Type B pancreatic cell (in vitro differentiated cells): ENCODE measurements around the gene FEM1C. TPM values are rescaled to one million over a fixed set of nuclear protein-coding genes. Genes with fewer than 3 reads are reported as not detected.

ENCODE experiments used
- DNase-seq: peaks from one replicate; pipeline ENCODE4 v3.0.0; 2021; ENCODE audit warnings: mixed read lengths; ENCODE audit not compliant: unreplicated experiment; ENCODE audit errors: extremely low spot score
- H3K27ac Mint-ChIP-seq: 2 replicates; pipeline ENCODE4 v1.8.0; 2021; ENCODE audit warnings: mild to moderate bottlenecking, mixed read lengths
- H3K27me3 Mint-ChIP-seq: 2 replicates; pipeline ENCODE4 v1.8.0; 2021; ENCODE audit warnings: mixed read lengths
- H3K36me3 Mint-ChIP-seq: 2 replicates; pipeline ENCODE4 v1.8.0; 2021; ENCODE audit warnings: mixed read lengths
- H3K4me1 Mint-ChIP-seq: one replicate; pipeline ENCODE4 v1.8.0; 2021; ENCODE audit warnings: mixed read lengths; ENCODE audit not compliant: unreplicated experiment
- H3K4me3 Mint-ChIP-seq: 2 replicates; pipeline ENCODE4 v1.8.0; 2021; ENCODE audit warnings: mild to moderate bottlenecking, mixed read lengths
- H3K9me3 Mint-ChIP-seq: 2 replicates; pipeline ENCODE4 v1.8.0; 2021; ENCODE audit warnings: mixed read lengths
- total RNA-seq: library from RNA; stranded (reverse); gene quantifications from 2 replicates; pipeline ENCODE4 v1.2.1, GENCODE V29; 2021; ENCODE audit warnings: low replicate concordance
- TF ChIP-seq, protein P1 (sequence below): fragments of 200-600 bp; sonication (generic); conservative IDR thresholded peaks from 2 replicates; pipeline ENCODE4 v1.5.0; 2021; ENCODE audit warnings: antibody characterized with exemption, mild to moderate bottlenecking

FEM1C gene
- total RNA-seq, 1 donor from 2014 or later, result 15.8 TPM

GRCh38 chr5:115584501-115584900, 39.9 kb upstream of the FEM1C start:
- H3K27me3 Mint-ChIP-seq, result no peaks in the 10 kb centered on the region

DNA sequence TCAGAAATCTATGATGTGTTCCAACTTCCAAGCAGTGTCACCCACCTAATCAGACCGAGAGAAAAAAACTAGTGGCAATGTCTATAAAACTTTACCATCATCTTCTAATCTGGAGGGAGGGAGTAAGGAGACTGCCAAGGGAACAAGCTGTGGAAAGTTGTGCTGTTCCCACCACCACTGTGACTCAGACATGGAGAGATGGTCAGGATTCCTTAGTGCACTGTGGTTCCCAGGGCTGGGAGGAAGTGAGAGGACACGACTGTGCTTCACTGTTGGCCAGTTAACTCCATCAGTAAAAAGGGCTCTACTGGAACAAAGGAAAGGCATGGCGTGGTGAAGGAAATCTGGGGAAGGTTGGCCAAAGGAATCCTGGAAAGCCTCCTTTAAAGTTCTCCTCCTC, 38.9 kb upstream of the FEM1C start:
- Mint-ChIP-seq H3K4me1 (no peaks in the 10 kb centered on the region), H3K4me3 (no peak overlapping the region), H3K27me3 (no peaks in the 10 kb centered on the region), H3K36me3 (no peaks in the 10 kb centered on the region), H3K27ac (no peak overlapping the region), H3K9me3 (no peaks in the 10 kb centered on the region)
- no peak for DNase-seq
- TF ChIP-seq, protein P1, sequence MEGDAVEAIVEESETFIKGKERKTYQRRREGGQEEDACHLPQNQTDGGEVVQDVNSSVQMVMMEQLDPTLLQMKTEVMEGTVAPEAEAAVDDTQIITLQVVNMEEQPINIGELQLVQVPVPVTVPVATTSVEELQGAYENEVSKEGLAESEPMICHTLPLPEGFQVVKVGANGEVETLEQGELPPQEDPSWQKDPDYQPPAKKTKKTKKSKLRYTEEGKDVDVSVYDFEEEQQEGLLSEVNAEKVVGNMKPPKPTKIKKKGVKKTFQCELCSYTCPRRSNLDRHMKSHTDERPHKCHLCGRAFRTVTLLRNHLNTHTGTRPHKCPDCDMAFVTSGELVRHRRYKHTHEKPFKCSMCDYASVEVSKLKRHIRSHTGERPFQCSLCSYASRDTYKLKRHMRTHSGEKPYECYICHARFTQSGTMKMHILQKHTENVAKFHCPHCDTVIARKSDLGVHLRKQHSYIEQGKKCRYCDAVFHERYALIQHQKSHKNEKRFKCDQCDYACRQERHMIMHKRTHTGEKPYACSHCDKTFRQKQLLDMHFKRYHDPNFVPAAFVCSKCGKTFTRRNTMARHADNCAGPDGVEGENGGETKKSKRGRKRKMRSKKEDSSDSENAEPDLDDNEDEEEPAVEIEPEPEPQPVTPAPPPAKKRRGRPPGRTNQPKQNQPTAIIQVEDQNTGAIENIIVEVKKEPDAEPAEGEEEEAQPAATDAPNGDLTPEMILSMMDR, result no peak

More at GRCh38 chr5:115584501-115584900, 39.9 kb upstream of the FEM1C start:
- no peak for DNase-seq
- TF ChIP-seq, protein P1, result no peak
- H3K27ac Mint-ChIP-seq, result no peak overlapping the region
- H3K9me3 Mint-ChIP-seq, result no peaks in the 10 kb centered on the region
- H3K4me3 Mint-ChIP-seq, result no peak overlapping the region
- H3K4me1 Mint-ChIP-seq, result no peaks in the 10 kb centered on the region
- H3K36me3 Mint-ChIP-seq, result no peaks in the 10 kb centered on the region

DNA sequence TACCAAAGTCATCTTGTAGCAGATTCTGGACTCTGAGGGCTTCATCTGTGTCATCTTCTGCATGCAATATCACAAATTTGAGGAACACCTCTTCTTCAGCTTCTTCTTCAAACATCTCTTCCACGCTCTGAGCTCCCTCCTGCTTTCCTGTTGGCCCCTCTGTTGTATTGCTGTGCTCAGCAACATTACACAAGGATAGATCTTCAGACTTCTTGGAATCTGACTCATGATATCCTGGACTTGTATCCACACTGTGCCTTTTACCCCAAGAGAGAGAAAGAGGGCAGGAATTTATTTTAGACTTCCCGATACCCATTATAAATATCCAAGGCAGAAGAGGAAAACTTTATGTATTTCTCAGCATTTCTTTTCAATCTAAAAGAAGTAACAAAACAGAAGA, 36.4 kb upstream of the FEM1C start:
- TF ChIP-seq, protein P1, result no peak
- Mint-ChIP-seq H3K9me3 (no peaks in the 10 kb centered on the region), H3K36me3 (no peaks in the 10 kb centered on the region), H3K4me3 (no peak overlapping the region), H3K27ac (no peak overlapping the region), H3K4me1 (no peaks in the 10 kb centered on the region), H3K27me3 (no peaks in the 10 kb centered on the region)
- DNase-seq, result no peak

- H3K36me3 Mint-ChIP-seq, result no peaks in the 10 kb centered on the region
- no peaks in the 10 kb centered on the region for H3K9me3 Mint-ChIP-seq
- TF ChIP-seq, protein P1, result no peak
- H3K27me3 Mint-ChIP-seq, result no peaks in the 10 kb centered on the region
- no peak for DNase-seq
- no peaks in the 10 kb centered on the region for H3K4me1 Mint-ChIP-seq
- no peak overlapping the region for H3K4me3 Mint-ChIP-seq
- H3K27ac Mint-ChIP-seq, result no peak overlapping the region
Observed at GRCh38 chr5:115579747-115580173, 35.2 kb upstream of the FEM1C start.

GRCh38 chr5:115579216-115579615, 34.6 kb upstream of the FEM1C start:
- H3K36me3 Mint-ChIP-seq, result no peaks in the 10 kb centered on the region
- no peaks in the 10 kb centered on the region for H3K9me3 Mint-ChIP-seq
- TF ChIP-seq, protein P1, result no peak
- DNase-seq, result no peak
- H3K4me3 Mint-ChIP-seq, result no peak overlapping the region
- H3K27ac Mint-ChIP-seq, result no peak overlapping the region
- no peaks in the 10 kb centered on the region for H3K4me1 Mint-ChIP-seq
- H3K27me3 Mint-ChIP-seq, result no peaks in the 10 kb centered on the region

- Mint-ChIP-seq H3K4me3 (no peak overlapping the region), H3K27ac (no peak overlapping the region), H3K27me3 (no peaks in the 10 kb centered on the region), H3K9me3 (no peaks in the 10 kb centered on the region), H3K4me1 (no peaks in the 10 kb centered on the region), H3K36me3 (no peaks in the 10 kb centered on the region)
- DNase-seq, result no peak
- TF ChIP-seq, protein P1, result no peak
Observed at GRCh38 chr5:115578657-115579056, 34.1 kb upstream of the FEM1C start.
